ENCODE data around the gene EGFL7.

EGFL7 gene

GRCh38 chr9:136621734-136622093, 41.0 kb upstream of the EGFL7 start:
- Mint-ChIP-seq H3K27ac (no peak overlapping the region), H3K4me1 (peaks cover 4% of the 10 kb centered on the region), H3K9me3 (no peaks in the 10 kb centered on the region), H3K36me3 (no peaks in the 10 kb centered on the region), H3K4me3 (no peak overlapping the region), H3K27me3 (no peaks in the 10 kb centered on the region)

GRCh38 chr9:136622538-136622948, 40.2 kb upstream of the EGFL7 start:
- no peaks in the 10 kb centered on the region for H3K36me3 Mint-ChIP-seq
- no peaks in the 10 kb centered on the region for H3K27me3 Mint-ChIP-seq
- H3K4me1 Mint-ChIP-seq, result peaks cover 4% of the 10 kb centered on the region
- H3K27ac Mint-ChIP-seq, result peak overlapping the region; percentile 41
- H3K9me3 Mint-ChIP-seq, result no peaks in the 10 kb centered on the region
- no peak overlapping the region for H3K4me3 Mint-ChIP-seq

GRCh38 chr9:136623016-136623841, 39.5 kb upstream of the EGFL7 start:
- Mint-ChIP-seq H3K27me3 (no peaks in the 10 kb centered on the region), H3K27ac (peak overlapping the region; percentile 65), H3K9me3 (no peaks in the 10 kb centered on the region), H3K4me3 (no peak overlapping the region), H3K4me1 (peaks cover 4% of the 10 kb centered on the region), H3K36me3 (no peaks in the 10 kb centered on the region)

GRCh38 chr9:136623842-136624183, 38.9 kb upstream of the EGFL7 start:
- Mint-ChIP-seq H3K36me3 (no peaks in the 10 kb centered on the region), H3K27ac (no peak overlapping the region), H3K9me3 (no peaks in the 10 kb centered on the region), H3K4me3 (no peak overlapping the region), H3K4me1 (peaks cover 4% of the 10 kb centered on the region), H3K27me3 (no peaks in the 10 kb centered on the region)

- Mint-ChIP-seq H3K27me3 (no peaks in the 10 kb centered on the region), H3K36me3 (no peaks in the 10 kb centered on the region), H3K27ac (no peak overlapping the region), H3K4me3 (no peak overlapping the region), H3K9me3 (no peaks in the 10 kb centered on the region), H3K4me1 (no peaks in the 10 kb centered on the region)
Observed at GRCh38 chr9:136624184-136624951, 38.3 kb upstream of the EGFL7 start.

GRCh38 chr9:136625101-136626065, 37.3 kb upstream of the EGFL7 start:
- Mint-ChIP-seq H3K4me1 (no peaks in the 10 kb centered on the region), H3K9me3 (no peaks in the 10 kb centered on the region), H3K36me3 (no peaks in the 10 kb centered on the region), H3K27me3 (no peaks in the 10 kb centered on the region), H3K27ac (peak overlapping the region; percentile 41), H3K4me3 (no peak overlapping the region)

GRCh38 chr9:136626066-136626725, 36.5 kb upstream of the EGFL7 start:
- no peak overlapping the region for H3K4me3 Mint-ChIP-seq
- H3K36me3 Mint-ChIP-seq, result no peaks in the 10 kb centered on the region
- peak overlapping the region; percentile 41 for H3K27ac Mint-ChIP-seq
- H3K4me1 Mint-ChIP-seq, result no peaks in the 10 kb centered on the region
- H3K27me3 Mint-ChIP-seq, result no peaks in the 10 kb centered on the region
- H3K9me3 Mint-ChIP-seq, result no peaks in the 10 kb centered on the region

- Mint-ChIP-seq H3K4me3 (no peak overlapping the region), H3K9me3 (no peaks in the 10 kb centered on the region), H3K27me3 (no peaks in the 10 kb centered on the region), H3K27ac (no peak overlapping the region), H3K4me1 (no peaks in the 10 kb centered on the region), H3K36me3 (no peaks in the 10 kb centered on the region)
Observed at GRCh38 chr9:136626740-136627642, 35.7 kb upstream of the EGFL7 start.

GRCh38 chr9:136627703-136628102, 35.0 kb upstream of the EGFL7 start:
- H3K4me1 Mint-ChIP-seq, result no peaks in the 10 kb centered on the region
- H3K9me3 Mint-ChIP-seq, result no peaks in the 10 kb centered on the region
- no peaks in the 10 kb centered on the region for H3K27me3 Mint-ChIP-seq
- no peaks in the 10 kb centered on the region for H3K36me3 Mint-ChIP-seq
- H3K27ac Mint-ChIP-seq, result no peak overlapping the region
- H3K4me3 Mint-ChIP-seq, result no peak overlapping the region

- H3K27ac Mint-ChIP-seq, result peak overlapping the region; percentile 55
- H3K27me3 Mint-ChIP-seq, result no peaks in the 10 kb centered on the region
- H3K4me1 Mint-ChIP-seq, result no peaks in the 10 kb centered on the region
- no peak overlapping the region for H3K4me3 Mint-ChIP-seq
- H3K36me3 Mint-ChIP-seq, result no peaks in the 10 kb centered on the region
- no peaks in the 10 kb centered on the region for H3K9me3 Mint-ChIP-seq
Observed at GRCh38 chr9:136628268-136628667, 34.4 kb upstream of the EGFL7 start.

GRCh38 chr9:136629001-136629878, 33.5 kb upstream of the EGFL7 start:
- no peaks in the 10 kb centered on the region for H3K27me3 Mint-ChIP-seq

GRCh38 chr9:136629879-136630661, 32.6 kb upstream of the EGFL7 start:
- Mint-ChIP-seq H3K27me3 (no peaks in the 10 kb centered on the region), H3K4me1 (no peaks in the 10 kb centered on the region), H3K27ac (no peak overlapping the region), H3K4me3 (no peak overlapping the region), H3K9me3 (no peaks in the 10 kb centered on the region), H3K36me3 (no peaks in the 10 kb centered on the region)

More at GRCh38 chr9:136629001-136629878, 33.5 kb upstream of the EGFL7 start:
- Mint-ChIP-seq H3K4me3 (no peak overlapping the region), H3K36me3 (no peaks in the 10 kb centered on the region), H3K4me1 (no peaks in the 10 kb centered on the region), H3K27ac (no peak overlapping the region), H3K9me3 (no peaks in the 10 kb centered on the region)

- Mint-ChIP-seq H3K4me1 (no peaks in the 10 kb centered on the region), H3K9me3 (no peaks in the 10 kb centered on the region), H3K27ac (no peak overlapping the region), H3K36me3 (no peaks in the 10 kb centered on the region), H3K27me3 (no peaks in the 10 kb centered on the region), H3K4me3 (no peak overlapping the region)
Observed at GRCh38 chr9:136630662-136630992, 32.1 kb upstream of the EGFL7 start.
